Inflammatory macrophage treated with lipopolysaccharide for 1 hour (primary cell): ENCODE data around the gene TRIM8.
"Not testable (repeated sequence)": the region's sequence is repeated elsewhere in the genome, so short reads cannot be mapped to it uniquely, and the experiment has no call there.

Experiments used
- DNase-seq, 2 donors: peaks; one replicate each; pipeline ENCODE4 v3.0.0-alpha.2; 2020 to 2022

TRIM8 gene

GRCh38 chr10:102673819-102674511 is 29.7 kb downstream of the TRIM8 start:
- peak; percentile 73 to 78 for DNase-seq

DNA sequence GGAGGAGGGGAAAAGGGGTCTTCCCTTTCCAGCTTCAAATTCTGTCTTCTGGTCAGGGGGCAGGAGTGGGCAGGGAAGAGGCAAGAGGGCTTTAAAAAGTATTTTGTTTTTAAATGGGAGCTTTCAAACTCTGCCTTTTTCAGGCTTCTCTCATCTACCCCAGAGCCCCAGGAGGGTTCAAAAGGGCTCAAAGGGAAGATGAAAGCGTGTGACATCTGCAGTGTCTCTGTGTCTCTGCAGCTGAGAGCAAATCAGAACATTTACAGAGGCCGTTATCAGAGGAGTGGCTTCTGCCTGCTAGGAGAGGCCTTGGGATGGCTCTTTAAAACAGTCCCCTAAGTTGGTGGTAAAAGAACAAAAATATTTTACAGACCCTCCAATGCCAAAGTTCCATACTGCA is 30.3 kb downstream of the TRIM8 start:
- DNase-seq = peak in 1 of 2 donors; percentile 7

DNA sequence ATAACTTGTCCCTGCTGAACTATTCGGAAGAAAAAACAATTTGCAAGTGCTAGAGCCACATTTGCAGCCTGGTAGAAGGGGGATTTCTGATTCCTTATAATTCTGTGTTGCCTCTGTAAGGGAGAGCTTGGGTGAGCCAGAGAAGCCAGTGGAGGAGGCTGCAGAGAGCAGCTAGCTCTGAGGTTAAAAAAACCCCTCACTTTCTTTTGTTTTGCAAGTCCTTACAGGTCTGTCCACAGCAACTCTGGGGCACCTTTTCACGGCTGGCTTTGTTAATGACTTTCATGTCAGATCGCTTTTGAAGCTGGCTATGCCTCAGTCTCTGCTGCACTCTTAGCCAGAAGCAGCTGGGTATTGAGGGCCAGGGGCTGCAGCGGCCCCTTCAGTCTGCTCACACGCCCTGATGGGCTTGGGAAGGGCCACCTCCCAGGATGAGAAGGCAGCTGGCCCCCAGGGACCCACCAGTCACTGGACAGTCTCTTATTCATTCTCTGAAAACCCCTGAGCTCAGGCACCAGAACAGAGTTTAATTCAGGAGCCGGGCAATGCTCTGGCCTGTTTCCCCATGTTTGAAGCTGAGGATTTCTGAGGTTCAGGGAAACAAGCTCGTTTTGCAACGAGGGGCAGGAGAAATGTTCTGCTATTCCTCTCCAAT is 30.9 kb downstream of the TRIM8 start:
- no peak for DNase-seq

DNA sequence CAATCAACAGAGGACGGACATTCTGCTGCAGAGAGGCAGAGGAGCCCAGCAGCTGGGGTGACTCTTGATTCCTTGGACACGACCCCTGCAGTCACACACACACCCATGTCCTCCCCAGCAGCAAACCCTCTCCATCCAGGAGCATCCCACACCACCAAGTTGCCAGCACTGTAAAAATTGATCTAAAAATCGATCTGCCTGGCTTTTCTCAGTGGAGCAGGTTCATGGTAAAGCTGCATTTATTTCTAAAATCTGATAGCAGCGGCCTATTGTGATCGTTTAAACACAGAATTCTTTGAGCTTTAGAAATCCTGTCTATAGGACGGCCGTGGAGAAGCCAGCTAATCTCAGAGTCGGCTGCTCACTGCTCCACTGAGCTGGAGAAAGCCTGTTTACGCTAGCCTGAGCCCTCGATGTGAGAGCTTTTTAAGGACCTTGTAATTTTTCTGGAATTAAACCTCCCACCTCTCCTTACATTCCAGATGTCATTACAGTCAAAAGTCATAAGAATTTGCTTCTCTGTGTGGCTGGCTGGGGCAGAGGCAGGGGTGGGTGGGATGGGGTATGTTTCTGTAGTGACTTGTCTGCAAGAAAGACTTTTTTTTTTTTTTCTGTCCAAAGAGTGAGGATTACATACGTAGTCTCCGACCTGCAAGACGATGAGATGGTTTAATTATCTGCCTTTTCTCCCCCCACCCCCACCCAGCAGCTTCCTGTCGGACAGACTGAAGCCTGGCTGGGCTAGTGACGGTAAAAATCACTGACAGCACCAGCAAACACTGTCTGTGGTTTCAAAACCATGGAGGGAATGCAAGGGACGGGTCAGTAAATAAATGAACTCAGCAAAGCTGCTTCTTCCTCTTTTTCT is 31.6 kb downstream of the TRIM8 start:
- peak; percentile 75 to 82 for DNase-seq

- DNase-seq = no peak
Measured at GRCh38 chr10:102676534-102677315, 32.4 kb downstream of the TRIM8 start.

- DNase-seq = no peak
Measured at GRCh38 chr10:102677331-102678067, 33.2 kb downstream of the TRIM8 start.

DNA sequence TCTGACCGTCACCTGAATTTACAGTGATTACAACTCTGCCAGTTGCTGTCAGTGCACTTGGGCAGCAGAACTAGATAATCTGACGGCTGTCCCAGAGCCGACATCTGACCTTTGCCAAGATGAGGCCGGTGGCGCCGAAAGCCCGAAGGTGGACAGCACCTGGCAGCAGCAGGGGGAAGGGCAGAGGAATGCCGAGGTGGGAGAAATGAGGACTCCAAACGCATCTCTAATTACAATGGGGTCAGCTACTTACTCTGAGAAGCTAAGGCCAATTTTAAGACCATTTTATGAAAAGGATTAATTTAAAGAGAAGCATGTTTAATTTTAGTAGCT is 33.8 kb downstream of the TRIM8 start:
- no peak for DNase-seq

DNA sequence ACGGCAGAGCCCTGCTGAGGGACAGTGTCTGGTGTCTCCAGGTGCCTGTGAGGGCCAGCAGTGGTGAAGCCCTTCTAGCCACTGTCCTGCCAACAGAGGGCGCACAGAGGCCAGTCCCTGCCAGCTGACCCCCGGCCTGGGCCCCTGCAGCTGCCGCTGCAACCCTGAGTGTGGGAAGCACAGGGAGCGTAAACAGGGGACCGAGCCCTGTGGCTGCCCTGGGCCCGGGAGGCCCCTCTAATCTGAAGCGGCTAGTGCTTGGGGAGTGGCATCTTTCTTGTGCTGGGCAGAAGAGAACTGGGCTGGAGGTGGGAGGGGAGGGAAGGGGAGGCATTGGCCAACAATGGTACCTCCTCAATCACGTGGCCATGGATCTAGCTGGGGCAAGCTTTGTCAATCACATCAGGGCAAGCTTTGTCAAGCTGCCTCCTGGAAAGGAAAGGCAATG is 34.6 kb downstream of the TRIM8 start:
- DNase-seq = peak; percentile 38 to 76

- DNase-seq = no peak
Measured at GRCh38 chr10:102679596-102679995, 35.3 kb downstream of the TRIM8 start.

- no peak for DNase-seq
Measured at GRCh38 chr10:102681696-102682095, 37.4 kb downstream of the TRIM8 start.

GRCh38 chr10:102682416-102682815 is 38.1 kb downstream of the TRIM8 start:
- DNase-seq = no peak

DNA sequence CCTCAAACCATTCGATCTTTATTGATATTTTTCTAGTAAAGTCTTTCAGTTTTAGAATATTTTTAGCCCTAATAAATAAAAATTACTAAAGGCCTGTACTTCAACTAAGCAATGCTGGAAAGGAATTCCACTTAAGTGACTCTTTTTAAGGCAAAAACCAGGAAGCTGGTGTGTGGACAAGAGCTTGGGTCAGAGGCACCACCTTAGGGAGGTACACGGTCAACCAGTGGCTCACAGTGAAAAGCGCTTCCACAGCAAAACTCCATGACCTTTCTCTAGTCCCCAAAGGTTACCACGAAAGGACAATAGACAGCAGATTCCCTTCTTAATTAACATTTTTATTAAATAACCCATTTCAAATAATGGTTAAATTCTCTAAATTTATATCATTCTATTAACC is 38.7 kb downstream of the TRIM8 start:
- no peak for DNase-seq

DNA sequence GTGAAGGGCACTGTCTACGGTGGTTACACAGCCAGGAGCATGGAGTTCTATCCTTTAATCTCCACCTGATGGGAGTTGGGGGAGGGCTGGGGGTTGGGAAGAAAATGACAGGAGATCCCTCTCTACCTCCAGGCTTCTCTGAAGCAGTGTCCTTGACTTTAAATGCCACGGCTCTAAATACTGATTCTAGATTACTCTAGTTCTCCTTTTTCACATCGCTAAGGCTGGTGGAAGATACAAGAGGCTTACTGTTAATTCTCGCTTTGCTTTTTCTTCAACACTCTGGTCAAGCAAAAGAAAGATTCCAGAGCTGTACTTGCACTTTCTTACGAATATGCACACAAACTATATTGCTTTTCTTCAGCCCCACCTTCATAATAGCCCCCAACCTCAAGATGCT is 39.5 kb downstream of the TRIM8 start:
- no peak for DNase-seq

GRCh38 chr10:102691285-102692066 is 47.2 kb downstream of the TRIM8 start:
- DNase-seq = no peak

- not testable (repeated sequence) for DNase-seq
Measured at GRCh38 chr10:102695401-102695800, 51.1 kb downstream of the TRIM8 start.

DNA sequence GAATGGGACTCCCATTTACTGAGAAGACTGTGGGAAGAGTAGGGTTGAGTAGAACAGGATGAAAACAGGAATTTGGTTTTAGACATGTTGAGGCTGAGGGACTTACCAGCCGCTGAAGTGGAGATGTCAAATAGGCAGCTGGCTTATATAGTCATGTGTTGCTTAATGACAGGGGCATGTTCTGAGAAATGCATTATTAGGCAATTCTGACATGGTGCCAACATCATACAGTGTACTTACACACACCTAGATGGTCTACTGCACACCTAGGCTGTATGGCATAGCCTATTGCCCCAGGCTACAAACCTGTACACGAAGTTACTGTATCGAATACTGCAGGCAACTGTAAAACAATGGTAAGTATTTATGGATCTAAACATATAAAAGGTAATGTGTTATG is 52.5 kb downstream of the TRIM8 start:
- peak in 1 of 2 donors; percentile 35 for DNase-seq

DNA sequence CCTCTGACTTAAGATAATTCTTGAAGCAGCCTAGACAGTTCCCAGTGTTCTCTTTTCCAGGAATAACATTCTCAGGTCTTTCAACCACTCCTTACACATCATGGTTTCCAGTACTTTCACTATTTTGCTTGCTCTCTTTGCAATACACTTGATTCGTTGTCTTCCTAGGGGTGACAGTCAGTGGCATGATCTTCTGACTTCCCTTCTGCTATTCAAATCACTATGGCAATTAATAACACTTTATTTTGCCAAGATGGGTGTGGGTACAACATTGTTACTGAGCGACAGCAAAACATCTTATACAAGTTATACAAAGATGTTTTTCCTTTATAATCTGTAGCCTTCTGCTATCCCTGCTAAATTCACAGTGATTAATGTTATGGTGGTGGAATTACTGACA is 54.6 kb downstream of the TRIM8 start:
- DNase-seq = no peak

DNA sequence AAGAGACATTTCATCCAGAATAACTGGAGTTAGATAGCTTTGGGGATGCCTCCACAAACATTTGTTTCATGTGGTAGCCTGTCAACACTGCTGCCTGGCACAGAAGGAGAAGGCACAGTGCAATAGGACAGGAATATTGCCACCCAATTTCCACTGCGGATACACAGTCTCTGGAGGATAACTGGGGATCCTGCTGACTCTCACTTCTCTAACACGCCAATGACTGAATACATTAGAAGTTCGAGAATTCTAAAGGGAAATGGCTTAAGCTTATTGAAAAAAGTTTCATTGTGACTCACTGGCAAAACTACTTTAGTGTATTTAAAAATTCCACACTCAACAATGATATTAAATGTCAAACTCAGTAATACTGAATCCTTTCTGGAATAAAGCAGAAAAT is 57.0 kb downstream of the TRIM8 start:
- DNase-seq = no peak

DNA sequence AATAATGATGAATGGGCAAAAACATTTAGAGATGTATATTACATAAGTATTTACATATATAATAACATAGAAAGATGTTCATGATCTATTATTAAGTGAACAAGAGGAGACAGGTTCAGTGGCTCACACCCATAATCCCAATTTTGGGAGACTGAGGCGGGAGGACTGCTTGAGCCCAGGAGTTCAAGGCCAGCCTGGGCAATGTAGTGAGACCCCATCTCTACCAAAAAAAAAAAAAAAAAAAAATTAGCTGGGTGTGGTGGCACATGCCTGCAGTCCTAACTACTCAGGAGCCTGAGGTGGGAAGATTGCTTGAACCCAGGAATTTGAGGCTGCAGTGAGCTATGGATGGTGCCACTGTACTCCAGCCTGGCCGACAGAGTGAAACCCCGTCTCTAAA is 57.5 kb downstream of the TRIM8 start:
- no peak for DNase-seq

GRCh38 chr10:102702742-102703141 is 58.5 kb downstream of the TRIM8 start:
- no peak for DNase-seq

DNA sequence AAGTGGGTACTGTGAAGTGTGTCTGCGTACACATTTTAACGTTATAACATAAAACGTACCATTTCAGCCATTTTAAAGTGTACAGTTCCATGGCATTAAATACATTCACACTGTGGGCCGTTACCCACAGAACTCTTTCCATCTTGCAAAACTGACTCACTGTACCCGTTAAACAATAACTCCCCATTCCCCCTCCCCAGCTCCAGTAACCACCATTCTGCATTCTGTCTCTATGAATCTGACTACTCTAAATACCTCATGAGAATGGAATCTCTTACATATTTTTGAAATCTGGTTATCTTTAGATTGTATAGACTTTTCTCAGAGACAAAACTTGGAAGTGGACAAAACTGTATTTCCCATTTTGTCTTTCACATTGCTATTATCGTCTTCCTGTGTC is 60.6 kb downstream of the TRIM8 start:
- DNase-seq = no peak
